Fibroblast of the conjunctiva (primary cell): ENCODE data around the gene IL17F.

ENCODE experiments used
- DNase-seq: peaks from one replicate; pipeline ENCODE4 v3.0.0-alpha.2; 2010; ENCODE audit warnings: low read depth

The IL17F gene

DNA sequence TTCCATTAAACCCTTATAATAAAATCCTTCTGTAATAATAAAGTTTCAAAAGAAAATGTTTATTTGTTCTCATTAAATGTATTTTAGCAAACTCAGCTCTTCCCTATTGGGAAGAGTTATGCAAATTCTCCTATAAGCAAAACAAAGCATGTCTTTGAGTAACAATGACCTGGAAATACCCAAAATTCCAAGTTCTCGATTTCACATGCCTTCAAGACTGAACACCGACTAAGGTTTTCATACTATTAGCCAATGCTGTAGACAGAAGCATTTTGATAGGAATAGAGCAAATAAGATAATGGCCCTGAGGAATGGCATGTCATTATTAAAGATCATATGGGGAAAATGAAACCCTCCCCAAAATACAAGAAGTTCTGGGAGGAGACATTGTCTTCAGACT lies 54.3 kb downstream of the IL17F start:
- no peak for DNase-seq

- no peak for DNase-seq
Measured at GRCh38 chr6:52187098-52187497, 57.2 kb downstream of the IL17F start.
